Liver (tissue), 3 donors: ENCODE results near the gene CELA3B.

Experiments
- FOXA1 ChIP-seq: IDR thresholded peaks from 2 replicates; pipeline ENCODE4 v1.6.1; 2016; ENCODE audit warnings: antibody characterized with exemption
- TAF1 ChIP-seq: conservative IDR thresholded peaks from 2 replicates; pipeline ENCODE4 v1.6.1; 2016; ENCODE audit warnings: antibody characterized with exemption, mild to moderate bottlenecking
- TF ChIP-seq, protein P1 (sequence below): fragments of 150-350 bp; IDR thresholded peaks from 2 replicates; pipeline ENCODE4 v1.5.1; 2017; ENCODE audit warnings: improper control_type of control experiment, low read depth, low read length; ENCODE audit not compliant: missing input control
- donor health status: healthy.
- donor health status: healthy.

DNA sequence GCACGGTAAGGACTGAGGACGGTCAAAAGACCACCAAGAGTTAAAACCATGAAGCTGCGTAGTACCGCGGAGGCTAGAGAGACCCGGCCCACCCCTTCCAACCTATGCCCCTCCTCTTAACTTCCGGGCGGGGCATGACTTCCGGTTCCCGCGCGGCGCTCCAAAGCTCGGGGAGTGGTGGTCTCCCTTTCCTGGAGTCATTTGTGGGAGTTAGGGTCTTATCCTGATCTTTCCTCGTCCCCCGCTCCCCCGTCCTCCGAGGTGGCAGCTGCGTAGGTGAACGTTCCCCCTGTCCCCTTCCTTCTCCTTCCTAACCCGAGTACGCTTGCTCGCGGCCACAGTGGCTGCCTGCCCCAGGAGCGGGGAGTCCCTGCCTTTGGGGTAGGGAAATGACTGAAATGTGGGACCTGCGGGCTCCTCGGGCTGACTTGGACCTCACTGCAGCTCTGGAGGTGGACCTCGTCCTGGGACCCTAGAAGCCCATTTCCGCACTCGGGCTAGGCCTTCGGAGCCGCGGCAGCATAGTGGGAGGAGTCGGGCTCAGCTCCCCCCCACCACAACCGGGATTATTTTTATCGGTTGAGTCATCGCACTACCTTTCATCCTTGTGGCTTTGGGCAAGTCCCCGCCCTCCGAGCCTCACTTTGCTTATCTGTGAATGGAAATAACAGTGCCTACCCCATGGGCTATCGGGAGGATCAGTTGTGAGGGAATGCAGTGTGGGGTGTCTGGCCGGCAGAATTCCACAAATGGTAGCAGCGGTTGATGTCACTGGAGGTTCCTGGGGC is 48.7 kb downstream of the CELA3B start:
- TF ChIP-seq, protein P1, sequence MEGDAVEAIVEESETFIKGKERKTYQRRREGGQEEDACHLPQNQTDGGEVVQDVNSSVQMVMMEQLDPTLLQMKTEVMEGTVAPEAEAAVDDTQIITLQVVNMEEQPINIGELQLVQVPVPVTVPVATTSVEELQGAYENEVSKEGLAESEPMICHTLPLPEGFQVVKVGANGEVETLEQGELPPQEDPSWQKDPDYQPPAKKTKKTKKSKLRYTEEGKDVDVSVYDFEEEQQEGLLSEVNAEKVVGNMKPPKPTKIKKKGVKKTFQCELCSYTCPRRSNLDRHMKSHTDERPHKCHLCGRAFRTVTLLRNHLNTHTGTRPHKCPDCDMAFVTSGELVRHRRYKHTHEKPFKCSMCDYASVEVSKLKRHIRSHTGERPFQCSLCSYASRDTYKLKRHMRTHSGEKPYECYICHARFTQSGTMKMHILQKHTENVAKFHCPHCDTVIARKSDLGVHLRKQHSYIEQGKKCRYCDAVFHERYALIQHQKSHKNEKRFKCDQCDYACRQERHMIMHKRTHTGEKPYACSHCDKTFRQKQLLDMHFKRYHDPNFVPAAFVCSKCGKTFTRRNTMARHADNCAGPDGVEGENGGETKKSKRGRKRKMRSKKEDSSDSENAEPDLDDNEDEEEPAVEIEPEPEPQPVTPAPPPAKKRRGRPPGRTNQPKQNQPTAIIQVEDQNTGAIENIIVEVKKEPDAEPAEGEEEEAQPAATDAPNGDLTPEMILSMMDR, result no peak
- no peak for TF ChIP-seq FOXA1
- peak; percentile 20 for TF ChIP-seq TAF1
